Mesendoderm (in vitro differentiated cells): ENCODE data around the gene SORCS2.

Experiments
- DNase-seq: peaks from one replicate; pipeline ENCODE4 v3.0.0; 2013
- H2AK5ac ChIP-seq: 2 replicates; pipeline ENCODE4 v1.6.1; 2013; ENCODE audit warnings: low read length, inconsistent platforms
- H2BK120ac ChIP-seq: 2 replicates; pipeline ENCODE4 v1.6.1; 2013; ENCODE audit warnings: low read depth, mild to moderate bottlenecking, low read length, moderate library complexity, mixed read lengths
- H2BK15ac ChIP-seq: replicated peaks from 2 replicates; pipeline ENCODE4 v1.6.1; 2013; ENCODE audit warnings: low read depth, mild to moderate bottlenecking, moderate library complexity
- H2BK5ac ChIP-seq: 2 replicates; pipeline ENCODE4 v1.6.1; 2013; ENCODE audit warnings: low read length, inconsistent platforms
- H3K18ac ChIP-seq: 2 replicates; pipeline ENCODE4 v1.6.1; 2013; ENCODE audit warnings: mild to moderate bottlenecking, low read length, mixed read lengths
- H3K23ac ChIP-seq: one replicate; pipeline ENCODE4 v1.6.1; 2013; ENCODE audit warnings: low read length
- H3K27ac ChIP-seq: 2 replicates; pipeline ENCODE4 v1.5.1; 2013; ENCODE audit warnings: low read depth, mild to moderate bottlenecking, inconsistent platforms, low read length, moderate library complexity
- H3K27me3 ChIP-seq: 2 replicates; pipeline ENCODE4 v1.6.1; 2013; ENCODE audit warnings: low read length, control low read depth, mild to moderate bottlenecking, inconsistent platforms; ENCODE audit not compliant: insufficient read depth, poor library complexity
- H3K36me3 ChIP-seq: 2 replicates; pipeline ENCODE4 v1.6.1; 2013; ENCODE audit warnings: low read length, inconsistent platforms; ENCODE audit not compliant: control insufficient read depth, insufficient read depth
- H3K4ac ChIP-seq: one replicate; pipeline ENCODE4 v1.6.1; 2013; ENCODE audit warnings: low read depth, mild to moderate bottlenecking, low read length, moderate library complexity
- H3K4me1 ChIP-seq: 2 replicates; pipeline ENCODE4 v1.6.1; 2013; ENCODE audit warnings: low read depth, low read length, inconsistent platforms; ENCODE audit not compliant: control insufficient read depth
- H3K4me2 ChIP-seq: 2 replicates; pipeline ENCODE4 v1.6.1; 2013; ENCODE audit warnings: low read length
- H3K4me3 ChIP-seq: 2 replicates; pipeline ENCODE4 v1.5.1; 2013; ENCODE audit warnings: mild to moderate bottlenecking, low read length
- H3K56ac ChIP-seq: one replicate; pipeline ENCODE4 v1.6.1; 2013; ENCODE audit warnings: low read length
- H3K79me1 ChIP-seq: 2 replicates; pipeline ENCODE4 v1.6.1; 2013; ENCODE audit warnings: low read length, inconsistent platforms
- H3K79me2 ChIP-seq: 2 replicates; pipeline ENCODE4 v1.6.1; 2013; ENCODE audit warnings: mild to moderate bottlenecking, low read length; ENCODE audit not compliant: control insufficient read depth, insufficient read depth
- H3K9ac ChIP-seq: 2 replicates; pipeline ENCODE4 v1.6.1; 2013; ENCODE audit warnings: low read length, inconsistent platforms
- H4K5ac ChIP-seq: one replicate; pipeline ENCODE4 v1.6.1; 2013; ENCODE audit warnings: low read length
- H4K8ac ChIP-seq: one replicate; pipeline ENCODE4 v1.6.1; 2013; ENCODE audit warnings: low read depth, mild to moderate bottlenecking, control low read depth, low read length, moderate library complexity
- WGBS: extraction: QIAGEN DNeasy Blood & Tissue Kit; methylation state at CpG from one replicate; pipeline ENCODE4 v1.1.7; 2013; ENCODE audit warnings: low lambda C conversion rate, missing lambda C conversion rate; ENCODE audit not compliant: insufficient coverage; ENCODE audit errors: extremely low coverage; 5-methylcytosine and 5-hydroxymethylcytosine counted together

Gene SORCS2

GRCh38 chr4:7683126-7683703 lies 490.9 kb downstream of the SORCS2 start:
- Histone ChIP-seq H2AK5ac (no peak overlapping the region), H3K4me1 (no peaks in the 10 kb centered on the region), H4K5ac (no peak overlapping the region), H3K79me1 (no peaks in the 10 kb centered on the region), H3K56ac (no peak overlapping the region), H3K18ac (no peak overlapping the region), H2BK120ac (no peak overlapping the region), H3K23ac (no peak overlapping the region), H3K4me3 (no peak overlapping the region), H3K4ac (no peak overlapping the region), H3K36me3 (no peaks in the 10 kb centered on the region), H4K8ac (no peak overlapping the region), H3K4me2 (no peak overlapping the region), H3K27me3 (no peaks in the 10 kb centered on the region), H2BK5ac (no peak overlapping the region), H2BK15ac (no peak overlapping the region), H3K9ac (no peak overlapping the region), H3K79me2 (no peaks in the 10 kb centered on the region), H3K27ac (no peak overlapping the region)
- DNase-seq = no peak
- no CpG with 5 or more reads among the region's 5 CpGs for WGBS

DNA sequence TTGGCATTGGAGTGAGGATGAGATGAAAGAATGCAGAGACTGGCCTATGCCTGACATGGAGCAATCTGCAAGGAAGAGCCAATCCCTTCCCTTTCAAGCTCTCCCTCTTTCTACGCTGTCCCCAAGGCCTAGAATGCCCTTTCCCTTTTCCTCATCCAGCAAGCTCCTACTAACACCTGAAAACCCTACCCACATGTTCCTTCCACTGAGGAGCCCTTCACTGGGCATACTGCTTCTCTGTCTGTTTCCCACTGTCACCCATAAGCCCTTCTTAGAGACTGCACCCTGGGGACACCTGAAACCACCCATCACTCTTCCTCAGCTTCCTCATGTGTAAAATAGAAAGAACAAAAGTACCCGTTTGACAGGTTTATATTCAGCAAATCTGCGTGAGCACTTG lies 492.0 kb downstream of the SORCS2 start:
- Histone ChIP-seq H3K4me3 (no peak overlapping the region), H3K4me1 (no peaks in the 10 kb centered on the region), H3K18ac (no peak overlapping the region), H3K27me3 (no peaks in the 10 kb centered on the region), H3K23ac (no peak overlapping the region), H3K4ac (no peak overlapping the region), H4K5ac (no peak overlapping the region), H3K4me2 (no peak overlapping the region), H3K79me2 (no peaks in the 10 kb centered on the region), H3K36me3 (no peaks in the 10 kb centered on the region), H2BK5ac (no peak overlapping the region), H3K79me1 (no peaks in the 10 kb centered on the region), H2BK120ac (no peak overlapping the region), H3K27ac (no peak overlapping the region), H4K8ac (no peak overlapping the region), H3K9ac (no peak overlapping the region), H3K56ac (no peak overlapping the region), H2BK15ac (no peak overlapping the region), H2AK5ac (no peak overlapping the region)
- WGBS = no CpG with 5 or more reads among the region's 3 CpGs
- DNase-seq = no peak

- H3K4me3 ChIP-seq = no peak overlapping the region
- H3K4me1 ChIP-seq = no peaks in the 10 kb centered on the region
- H2BK5ac ChIP-seq = no peak overlapping the region
- DNase-seq = no peak
- no peak overlapping the region for H2BK120ac ChIP-seq
- H3K36me3 ChIP-seq = no peaks in the 10 kb centered on the region
- no CpG with 5 or more reads among the region's 19 CpGs for WGBS
- H3K4me2 ChIP-seq = no peak overlapping the region
- no peaks in the 10 kb centered on the region for H3K27me3 ChIP-seq
- H3K27ac ChIP-seq = no peak overlapping the region
- no peak overlapping the region for H3K4ac ChIP-seq
- H3K23ac ChIP-seq = no peak overlapping the region
- H3K9ac ChIP-seq = no peak overlapping the region
- no peak overlapping the region for H4K5ac ChIP-seq
- no peak overlapping the region for H3K18ac ChIP-seq
- H3K79me1 ChIP-seq = no peaks in the 10 kb centered on the region
- no peaks in the 10 kb centered on the region for H3K79me2 ChIP-seq
- H3K56ac ChIP-seq = no peak overlapping the region
- H4K8ac ChIP-seq = no peak overlapping the region
- no peak overlapping the region for H2BK15ac ChIP-seq
- no peak overlapping the region for H2AK5ac ChIP-seq
Observed at GRCh38 chr4:7686070-7686870, 493.9 kb downstream of the SORCS2 start.

DNA sequence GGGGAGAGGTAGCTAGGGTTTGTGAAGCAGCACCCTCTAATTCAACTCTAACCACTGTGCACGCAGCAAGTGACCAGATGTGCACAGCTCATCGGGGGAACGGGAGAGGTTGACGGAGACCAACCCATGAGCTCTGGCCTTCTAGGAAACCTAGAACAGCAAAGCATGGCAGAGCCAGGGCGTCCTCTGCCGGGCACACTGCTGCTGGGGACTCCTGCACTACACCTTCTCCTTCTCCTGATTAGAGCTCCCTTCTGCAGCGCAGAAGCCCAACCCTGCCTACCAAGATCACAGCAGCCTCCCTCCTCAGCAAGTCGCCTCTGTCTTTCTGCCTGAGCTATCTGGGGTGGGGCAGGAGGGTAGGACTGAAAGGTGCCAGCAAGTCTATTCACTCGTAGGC lies 494.7 kb downstream of the SORCS2 start:
- Histone ChIP-seq H3K79me2 (no peaks in the 10 kb centered on the region), H2BK5ac (no peak overlapping the region), H3K18ac (no peak overlapping the region), H3K4me2 (no peak overlapping the region), H3K4ac (no peak overlapping the region), H3K4me1 (no peaks in the 10 kb centered on the region), H3K56ac (no peak overlapping the region), H2AK5ac (no peak overlapping the region), H4K8ac (no peak overlapping the region), H4K5ac (no peak overlapping the region), H3K9ac (no peak overlapping the region), H3K23ac (no peak overlapping the region), H3K27me3 (no peaks in the 10 kb centered on the region), H3K4me3 (no peak overlapping the region), H2BK15ac (no peak overlapping the region), H3K79me1 (no peaks in the 10 kb centered on the region), H2BK120ac (no peak overlapping the region), H3K36me3 (no peaks in the 10 kb centered on the region), H3K27ac (no peak overlapping the region)
- WGBS = no CpG with 5 or more reads among the region's 9 CpGs
- no peak for DNase-seq

DNA sequence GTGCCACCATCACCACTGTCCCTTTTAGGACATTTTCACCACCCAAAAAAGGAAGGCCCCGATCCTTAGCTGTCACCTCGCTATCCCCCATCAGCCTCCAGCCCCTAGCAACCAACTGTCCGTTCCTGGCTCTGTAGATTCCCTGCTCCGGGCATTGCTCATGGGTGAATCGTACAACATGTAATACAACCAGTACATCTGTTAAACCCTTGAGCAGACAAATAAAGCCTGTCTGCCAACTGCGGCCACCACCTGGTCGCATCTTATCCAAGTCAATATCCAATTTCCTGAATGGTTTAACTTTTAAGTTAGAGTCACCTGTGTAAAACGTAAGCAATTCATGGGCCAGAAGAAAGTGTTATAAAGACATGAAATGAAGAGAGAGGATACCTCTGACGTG lies 495.5 kb downstream of the SORCS2 start:
- no CpG with 5 or more reads among the region's 9 CpGs for WGBS
- Histone ChIP-seq H3K9ac (no peak overlapping the region), H3K4me2 (no peak overlapping the region), H3K27ac (no peak overlapping the region), H3K27me3 (no peaks in the 10 kb centered on the region), H4K5ac (no peak overlapping the region), H2AK5ac (no peak overlapping the region), H3K56ac (no peak overlapping the region), H3K79me1 (no peaks in the 10 kb centered on the region), H3K23ac (no peak overlapping the region), H3K4me1 (no peaks in the 10 kb centered on the region), H2BK120ac (no peak overlapping the region), H2BK5ac (no peak overlapping the region), H3K4ac (no peak overlapping the region), H3K79me2 (no peaks in the 10 kb centered on the region), H2BK15ac (no peak overlapping the region), H3K36me3 (no peaks in the 10 kb centered on the region), H3K18ac (no peak overlapping the region), H3K4me3 (no peak overlapping the region), H4K8ac (no peak overlapping the region)
- no peak for DNase-seq
